Vagina (tissue), 2 donors: ENCODE measurements around the gene KDM8.

Experiments used
- POLR2A ChIP-seq, 2 donors: fragments of 450-650 bp; IDR thresholded peaks; one replicate each; pipeline ENCODE4 v1.6.1; 2017; ENCODE audit warnings: antibody characterized with exemption in 2 of 2, mild to moderate bottlenecking in 2 of 2, moderate library complexity in 2 of 2
- TF ChIP-seq, protein P1 (sequence below), 3 experiments: fragments of 450-650 bp in 2 of 3; fragments of 200-600 bp in 1 of 3; sonication (generic) in 1 of 3; IDR thresholded peaks; one replicate each; pipeline ENCODE4 v1.5.1; 2017 to 2019; ENCODE audit warnings: antibody characterized with exemption in 3 of 3, mild to moderate bottlenecking in 2 of 3, moderate library complexity in 2 of 3

DNA sequence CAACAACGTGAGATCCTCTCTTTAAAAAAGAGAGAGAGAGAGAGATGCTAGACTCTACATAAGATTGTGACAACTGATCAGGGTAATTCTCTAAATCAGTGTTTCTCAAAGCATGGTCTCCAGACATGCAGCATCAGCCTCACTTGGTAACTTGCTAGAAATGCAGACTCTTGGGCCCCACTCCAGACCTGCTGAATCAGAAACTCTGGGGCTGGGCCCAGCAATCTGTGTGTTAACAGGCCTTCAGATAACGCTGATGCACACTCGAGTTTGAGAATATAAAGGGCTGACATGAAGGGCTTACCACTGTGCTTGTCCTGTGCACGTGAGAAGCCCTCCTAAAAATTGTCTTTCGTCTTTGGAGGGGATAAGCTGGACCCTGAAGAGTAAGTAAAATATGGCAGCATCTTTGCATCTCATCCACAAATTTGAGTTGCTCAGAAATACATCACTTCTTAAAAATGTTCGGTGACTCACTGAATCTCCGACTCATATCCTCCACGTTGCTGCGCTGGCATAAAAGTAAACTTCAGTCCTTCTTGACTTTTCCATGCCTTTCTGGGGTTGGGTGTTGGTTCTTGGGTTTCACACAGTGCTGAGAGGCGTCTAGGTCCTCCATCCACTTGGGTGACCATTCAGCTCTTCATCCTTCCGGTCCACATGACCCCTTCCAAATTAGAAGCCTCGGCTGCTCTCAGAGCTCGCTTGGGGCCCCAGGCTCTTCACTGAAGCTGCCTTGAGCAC is 26.1 kb upstream of the KDM8 start:
- TF ChIP-seq, protein P1, sequence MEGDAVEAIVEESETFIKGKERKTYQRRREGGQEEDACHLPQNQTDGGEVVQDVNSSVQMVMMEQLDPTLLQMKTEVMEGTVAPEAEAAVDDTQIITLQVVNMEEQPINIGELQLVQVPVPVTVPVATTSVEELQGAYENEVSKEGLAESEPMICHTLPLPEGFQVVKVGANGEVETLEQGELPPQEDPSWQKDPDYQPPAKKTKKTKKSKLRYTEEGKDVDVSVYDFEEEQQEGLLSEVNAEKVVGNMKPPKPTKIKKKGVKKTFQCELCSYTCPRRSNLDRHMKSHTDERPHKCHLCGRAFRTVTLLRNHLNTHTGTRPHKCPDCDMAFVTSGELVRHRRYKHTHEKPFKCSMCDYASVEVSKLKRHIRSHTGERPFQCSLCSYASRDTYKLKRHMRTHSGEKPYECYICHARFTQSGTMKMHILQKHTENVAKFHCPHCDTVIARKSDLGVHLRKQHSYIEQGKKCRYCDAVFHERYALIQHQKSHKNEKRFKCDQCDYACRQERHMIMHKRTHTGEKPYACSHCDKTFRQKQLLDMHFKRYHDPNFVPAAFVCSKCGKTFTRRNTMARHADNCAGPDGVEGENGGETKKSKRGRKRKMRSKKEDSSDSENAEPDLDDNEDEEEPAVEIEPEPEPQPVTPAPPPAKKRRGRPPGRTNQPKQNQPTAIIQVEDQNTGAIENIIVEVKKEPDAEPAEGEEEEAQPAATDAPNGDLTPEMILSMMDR (IDR thresholded peaks at IDR 0.05) = no peak
- TF ChIP-seq POLR2A (IDR thresholded peaks at IDR 0.05) = no peak
